DOHH2 (cell line): ENCODE data around the gene TNFRSF25.

Experiments
- H3F3A ChIP-seq: fragments of 200-600 bp; sonication (generic), shearing (Covaris generic); 2 replicates; pipeline ENCODE4 v1.6.0; 2016; ENCODE audit warnings: antibody characterized with exemption, mild to moderate bottlenecking; ENCODE audit not compliant: control insufficient read depth, insufficient read depth
- H3K27ac ChIP-seq: fragments of 200-600 bp; sonication (generic); 2 replicates; pipeline ENCODE4 v1.5.1; 2014; ENCODE audit warnings: low read depth, mild to moderate bottlenecking, low read length, moderate library complexity
- H3K27me3 ChIP-seq: fragments of 200-600 bp; sonication (generic); 2 replicates; pipeline ENCODE4 v1.6.1; 2014; ENCODE audit warnings: mild to moderate bottlenecking, low read length, mixed read lengths; ENCODE audit not compliant: control insufficient read depth
- H3K36me3 ChIP-seq: fragments of 200-600 bp; sonication (generic); 2 replicates; pipeline ENCODE4 v1.6.1; 2014; ENCODE audit warnings: mild to moderate bottlenecking, low read length, moderate library complexity, mixed read lengths; ENCODE audit not compliant: control insufficient read depth
- H3K4me1 ChIP-seq: fragments of 200-600 bp; sonication (generic); 2 replicates; pipeline ENCODE4 v1.6.1; 2014; ENCODE audit warnings: mild to moderate bottlenecking, low read length, mixed read lengths; ENCODE audit not compliant: control insufficient read depth
- H3K4me2 ChIP-seq: fragments of 200-600 bp; sonication (generic); 2 replicates; pipeline ENCODE4 v1.6.0; 2014; ENCODE audit warnings: mild to moderate bottlenecking, low read length, moderate library complexity
- H3K4me3 ChIP-seq: fragments of 200-600 bp; sonication (generic); 2 replicates; pipeline ENCODE4 v1.5.1; 2014; ENCODE audit warnings: mild to moderate bottlenecking, low read length, mixed read lengths
- H3K79me2 ChIP-seq: fragments of 200-600 bp; sonication (generic); 2 replicates; pipeline ENCODE4 v1.6.1; 2014; ENCODE audit warnings: mild to moderate bottlenecking, low read length, mixed read lengths; ENCODE audit not compliant: control insufficient read depth
- H3K9me2 ChIP-seq: fragments of 200-600 bp; sonication (generic); replicated peaks from 2 replicates; pipeline ENCODE4 v1.6.1; 2014; ENCODE audit warnings: mild to moderate bottlenecking, low read length, mixed read lengths; ENCODE audit not compliant: control insufficient read depth
- H3K9me3 ChIP-seq: fragments of 200-600 bp; sonication (generic); 2 replicates; pipeline ENCODE4 v1.6.1; 2014; ENCODE audit warnings: antibody characterized with exemption, low read length, mixed read lengths; ENCODE audit not compliant: control insufficient read depth, insufficient read depth
- H4K20me1 ChIP-seq: fragments of 200-600 bp; sonication (generic); 2 replicates; pipeline ENCODE4 v1.6.0; 2014; ENCODE audit warnings: low read depth, mild to moderate bottlenecking, antibody characterized with exemption, low read length, moderate library complexity; ENCODE audit not compliant: control insufficient read depth, insufficient read depth
- CTCF ChIP-seq: fragments of 200-600 bp; sonication (generic); IDR thresholded peaks from one replicate; pipeline ENCODE4 v1.5.1; 2014; ENCODE audit warnings: antibody characterized with exemption, mild to moderate bottlenecking, low read depth, low read length; ENCODE audit not compliant: poor library complexity, severe bottlenecking
- EZH2phosphoT487 ChIP-seq: fragments of 200-600 bp; sonication (generic); IDR thresholded peaks from 2 replicates; pipeline ENCODE4 v1.6.1; 2017; ENCODE audit warnings: borderline replicate concordance, mild to moderate bottlenecking, antibody characterized with exemption, low read length, moderate library complexity, mixed read lengths

TNFRSF25 gene

GRCh38 chr1:6414881-6415626, 50.9 kb downstream of the TNFRSF25 start:
- Histone ChIP-seq H3K4me2 (no peak overlapping the region), H3K9me3 (no peaks in the 10 kb centered on the region), H3K27me3 (peaks cover 23% of the 10 kb centered on the region), H3K36me3 (no peaks in the 10 kb centered on the region), H3K79me2 (no peaks in the 10 kb centered on the region), H3K4me3 (no peak overlapping the region), H3K27ac (no peak overlapping the region), H4K20me1 (no peaks in the 10 kb centered on the region), H3K4me1 (no peaks in the 10 kb centered on the region), H3F3A (no peaks in the 10 kb centered on the region), H3K9me2 (no peaks in the 10 kb centered on the region)
- TF ChIP-seq EZH2phosphoT487 (no peak), CTCF (no peak)

GRCh38 chr1:6414443-6414844, 51.5 kb downstream of the TNFRSF25 start:
- Histone ChIP-seq H3K36me3 (no peaks in the 10 kb centered on the region), H3F3A (no peaks in the 10 kb centered on the region), H3K9me3 (no peaks in the 10 kb centered on the region), H3K4me1 (no peaks in the 10 kb centered on the region), H3K79me2 (no peaks in the 10 kb centered on the region), H3K4me3 (no peak overlapping the region), H3K9me2 (no peaks in the 10 kb centered on the region), H3K27ac (no peak overlapping the region), H4K20me1 (no peaks in the 10 kb centered on the region), H3K4me2 (no peak overlapping the region), H3K27me3 (peaks cover 17% of the 10 kb centered on the region)
- TF ChIP-seq EZH2phosphoT487 = no peak
- peak; percentile 76 for TF ChIP-seq CTCF

GRCh38 chr1:6412896-6413295, 53.1 kb downstream of the TNFRSF25 start:
- Histone ChIP-seq H3K4me2 (no peak overlapping the region), H3K27ac (no peak overlapping the region), H3K4me3 (no peak overlapping the region), H4K20me1 (no peaks in the 10 kb centered on the region), H3K9me3 (no peaks in the 10 kb centered on the region), H3K9me2 (no peaks in the 10 kb centered on the region), H3K36me3 (no peaks in the 10 kb centered on the region), H3K79me2 (no peaks in the 10 kb centered on the region), H3F3A (no peaks in the 10 kb centered on the region), H3K4me1 (no peaks in the 10 kb centered on the region), H3K27me3 (peaks cover 18% of the 10 kb centered on the region)
- TF ChIP-seq CTCF = no peak
- TF ChIP-seq EZH2phosphoT487 = no peak
